Motor neuron (in vitro differentiated cells): Measurements from ENCODE around the gene RBM44. TPM values are rescaled to one million over a fixed set of nuclear protein-coding genes. Genes with fewer than 3 reads are reported as not detected.
"Not testable (repeated sequence)": the region's sequence is repeated elsewhere in the genome, so short reads cannot be mapped to it uniquely, and the experiment has no call there.

Experiments used
- ATAC-seq, 8 experiments: fragments of 200-7000 bp; cut with Tn5 transposase; replicated peaks in 6 of 8; 2 replicates each; pipeline ENCODE4 v1.8.0; 2021; ENCODE audit warnings: mild to moderate bottlenecking in 8 of 8, moderate library complexity in 8 of 8
- H3K27ac ChIP-seq, 2 donors: fragments of 250-450 bp; sonication (Bioruptor Pico); 2 replicates each; pipeline ENCODE4 v1.9.0; 2021; ENCODE audit warnings: antibody characterized with exemption in 2 of 2, mild to moderate bottlenecking in 2 of 2, moderate library complexity in 1 of 2
- H3K4me1 ChIP-seq, 2 donors: fragments of 250-450 bp; sonication (Bioruptor Pico); replicated peaks in 1 of 2; 2 replicates each; pipeline ENCODE4 v1.6.1; 2021; ENCODE audit warnings: antibody characterized with exemption in 2 of 2, mild to moderate bottlenecking in 2 of 2, moderate library complexity in 1 of 2
- H3K4me3 ChIP-seq, 5 donors: fragments of 250-450 bp; sonication (Bioruptor Pico); 2 replicates each; pipeline ENCODE4 v1.9.0; 2021; ENCODE audit warnings: antibody characterized with exemption in 5 of 5, mild to moderate bottlenecking in 5 of 5, moderate library complexity in 4 of 5
- WGBS, 10 experiments: fragments of 450-650 bp; shearing (Covaris generic); methylation state at CpG; one replicate each; pipeline ENCODE4 v1.0.0; 2022; 5-methylcytosine and 5-hydroxymethylcytosine counted together
- in situ Hi-C, 9 experiments: fragments of 400-800 bp; cut with MboI; loops; one replicate each; pipeline ENCODE4 v1.15.0; 2021; ENCODE audit warnings: low sequenced_read_pairs in 9 of 9, low pct_unique_long_range_greater_than_20kb in 2 of 9; ENCODE audit not compliant: unreplicated experiment in 9 of 9
- total RNA-seq, 8 experiments: library from RNA; unstranded; fragments of 300-600 nt; gene quantifications; 2 replicates each; pipeline versions ENCODE4 v1.2.3 to v1.2.4, GENCODE V29; 2022

Gene RBM44
- total RNA-seq, 8 experiments from 2014 or later = 0.22 to 0.81 (median 0.40) TPM

GRCh38 chr2:237762291-237763182, 36.0 kb upstream of the RBM44 start:
- H3K27ac ChIP-seq, H3K4me1 ChIP-seq, ATAC-seq, H3K4me3 ChIP-seq, in situ Hi-C loops: not testable (repeated sequence)
- WGBS, 10 experiments = 47 to 100% (median 86%) methylated on average over 1 to 7 of the region's 9 CpGs; no CpG with 5 or more reads in 2 of the 10 experiments

GRCh38 chr2:237763812-237764211, 34.8 kb upstream of the RBM44 start:
- WGBS, 10 experiments = 91 to 100% (median 93%) methylated on average over 3 to 10 of the region's 10 CpGs; no CpG with 5 or more reads in 4 of the 10 experiments
- in situ Hi-C loops = no loop called here
- ATAC-seq = no peak
- Histone ChIP-seq H3K4me3 (no peak overlapping the region), H3K4me1 (no peaks in the 10 kb centered on the region), H3K27ac (no peak overlapping the region)

GRCh38 chr2:237765122-237765521, 33.5 kb upstream of the RBM44 start:
- H3K4me1 ChIP-seq, in situ Hi-C loops, H3K27ac ChIP-seq, H3K4me3 ChIP-seq, ATAC-seq: not testable (repeated sequence)
- WGBS, 10 experiments = 89 to 100% (median 100%) methylated on average over 1 to 6 of the region's 6 CpGs; no CpG with 5 or more reads in 3 of the 10 experiments

GRCh38 chr2:237765875-237766274, 32.7 kb upstream of the RBM44 start:
- Histone ChIP-seq H3K27ac (no peak overlapping the region), H3K4me1 (no peaks in the 10 kb centered on the region), H3K4me3 (no peak overlapping the region)
- ATAC-seq = no peak
- in situ Hi-C loops = no loop called here
- WGBS, 10 experiments = 80 to 100% (median 100%) methylated on average over 1 to 5 of the region's 8 CpGs; no CpG with 5 or more reads in 5 of the 10 experiments

- H3K4me1 ChIP-seq = no peaks in the 10 kb centered on the region
- H3K27ac ChIP-seq = no peak overlapping the region
- peak in 7 of 8 experiments; percentile 18 to 94 (median 72) for ATAC-seq
- no peak overlapping the region for H3K4me3 ChIP-seq
- WGBS, 10 experiments = 0 to 80% (median 39%) methylated on average over 1 to 2 of the region's 2 CpGs; no CpG with 5 or more reads in 4 of the 10 experiments
- in situ Hi-C loops = no loop called here
Measured at GRCh38 chr2:237766340-237766739, 32.2 kb upstream of the RBM44 start.

GRCh38 chr2:237772513-237772912, 26.1 kb upstream of the RBM44 start:
- in situ Hi-C loops = no loop called here
- ATAC-seq = no peak
- no peak overlapping the region for H3K4me3 ChIP-seq
- no peaks in the 10 kb centered on the region for H3K4me1 ChIP-seq
- WGBS, 10 experiments = 82 to 100% (median 100%) methylated on average over 1 to 3 of the region's 3 CpGs; no CpG with 5 or more reads in 3 of the 10 experiments
- H3K27ac ChIP-seq = no peak overlapping the region

- no peak overlapping the region for H3K4me3 ChIP-seq
- H3K27ac ChIP-seq = no peak overlapping the region
- ATAC-seq = no peak
- in situ Hi-C loops = no loop called here
- WGBS, 10 experiments = 80 to 100% (median 97%) methylated on average over 1 to 8 of the region's 15 CpGs; no CpG with 5 or more reads in 3 of the 10 experiments
- H3K4me1 ChIP-seq = no peaks in the 10 kb centered on the region
Measured at GRCh38 chr2:237773826-237774225, 24.8 kb upstream of the RBM44 start.

- 0 to 100% (median 69%) methylated on average over 1 to 10 of the region's 13 CpGs; no CpG with 5 or more reads in 2 of the 10 experiments for WGBS, 10 experiments
- peak in 6 of 8 experiments; percentile 24 to 93 (median 74) for ATAC-seq
- H3K27ac ChIP-seq = no peak overlapping the region
- in situ Hi-C loops = no loop called here
- H3K4me1 ChIP-seq = no peaks in the 10 kb centered on the region
- no peak overlapping the region for H3K4me3 ChIP-seq
Measured at GRCh38 chr2:237774811-237775553, 23.6 kb upstream of the RBM44 start.

GRCh38 chr2:237779521-237779920, 19.1 kb upstream of the RBM44 start:
- in situ Hi-C loops = no loop called here
- 40 to 100% (median 97%) methylated on average over 1 to 9 of the region's 14 CpGs; no CpG with 5 or more reads in 4 of the 10 experiments for WGBS, 10 experiments
- H3K4me1 ChIP-seq = no peaks in the 10 kb centered on the region
- no peak for ATAC-seq
- no peak overlapping the region for H3K4me3 ChIP-seq
- no peak overlapping the region for H3K27ac ChIP-seq

- peak in 1 of 8 experiments; percentile 64 for ATAC-seq
- Histone ChIP-seq H3K4me1 (no peaks in the 10 kb centered on the region), H3K4me3 (no peak overlapping the region), H3K27ac (no peak overlapping the region)
- in situ Hi-C loops = no loop called here
- 46 to 100% (median 78%) methylated on average over 1 to 4 of the region's 7 CpGs; no CpG with 5 or more reads in 5 of the 10 experiments for WGBS, 10 experiments
Measured at GRCh38 chr2:237782181-237782580, 16.4 kb upstream of the RBM44 start.

- in situ Hi-C loops, H3K4me3 ChIP-seq, H3K4me1 ChIP-seq, ATAC-seq, H3K27ac ChIP-seq: not testable (repeated sequence)
- WGBS, 10 experiments = no CpG with 5 or more reads among the region's 5 CpGs
Measured at GRCh38 chr2:237783678-237784077, 14.9 kb upstream of the RBM44 start.

- ATAC-seq = no peak
- 90 to 100% (median 100%) methylated on average over 1 to 3 of the region's 4 CpGs; no CpG with 5 or more reads in 4 of the 10 experiments for WGBS, 10 experiments
- Histone ChIP-seq H3K4me3 (no peak overlapping the region), H3K27ac (no peak overlapping the region), H3K4me1 (no peaks in the 10 kb centered on the region)
- in situ Hi-C loops = no loop called here
Measured at GRCh38 chr2:237786936-237787335, 11.6 kb upstream of the RBM44 start.

- in situ Hi-C loops = no loop called here
- 75 to 100% (median 93%) methylated on average over 1 to 4 of the region's 4 CpGs; no CpG with 5 or more reads in 2 of the 10 experiments for WGBS, 10 experiments
- no peak overlapping the region for H3K27ac ChIP-seq
- H3K4me1 ChIP-seq = no peaks in the 10 kb centered on the region
- peak in 2 of 8 experiments; percentile 30 to 57 for ATAC-seq
- H3K4me3 ChIP-seq = no peak overlapping the region
Measured at GRCh38 chr2:237790353-237790752, 8.2 kb upstream of the RBM44 start.
